Esophagus muscularis mucosa (tissue), 4 donors: ENCODE results near the gene NT5C2. TPM values are rescaled to one million over a fixed set of nuclear protein-coding genes. Genes with fewer than 3 reads are reported as not detected.

Experiments
- DNase-seq: peaks from one replicate; pipeline ENCODE4 v3.0.0-alpha.2; 2017; ENCODE audit errors: extremely low spot score
- H3K27ac ChIP-seq, 4 donors: fragments of 200-600 bp; sonication (generic); replicated peaks in 1 of 4; 1 replicate in 3 of 4; 2 replicates in 1 of 4; pipeline ENCODE4 v1.5.1; 2016 to 2019; ENCODE audit warnings: mild to moderate bottlenecking in 1 of 4
- H3K27me3 ChIP-seq, 4 donors: fragments of 200-600 bp; sonication (generic); one replicate each; pipeline versions ENCODE4 v1.5.1 to v1.6.0; 2016 to 2019
- H3K36me3 ChIP-seq, 4 donors: fragments of 200-600 bp; sonication (generic); one replicate each; pipeline ENCODE4 v1.5.1; 2016 to 2019
- H3K4me1 ChIP-seq, 4 donors: fragments of 200-600 bp; sonication (generic); one replicate each; pipeline ENCODE4 v1.5.1; 2016 to 2019
- H3K4me3 ChIP-seq, 4 donors: fragments of 200-600 bp; sonication (generic); 1 replicate in 2 of 4; 2 replicates in 2 of 4; pipeline ENCODE4 v1.5.1; 2016 to 2019; ENCODE audit warnings: mild to moderate bottlenecking in 4 of 4, moderate library complexity in 1 of 4
- H3K9me3 ChIP-seq, 4 donors: fragments of 200-600 bp; sonication (generic); 1 replicate in 3 of 4; 2 replicates in 1 of 4; pipeline ENCODE4 v1.5.1; 2016 to 2019
- CTCF ChIP-seq, 3 experiments: fragments of 200-600 bp in 2 of 3; fragments of 450-650 bp in 1 of 3; sonication (generic) in 2 of 3; IDR thresholded peaks; one replicate each; pipeline ENCODE4 v1.5.1; 2017 to 2019; ENCODE audit warnings: antibody characterized with exemption in 3 of 3, mild to moderate bottlenecking in 2 of 3, moderate library complexity in 1 of 3
- EP300 ChIP-seq: sonication (generic); formaldehyde crosslinking; IDR thresholded peaks from one replicate; pipeline ENCODE4 v1.6.1; 2017; ENCODE audit warnings: antibody characterized with exemption
- POLR2A ChIP-seq: fragments of 450-650 bp; IDR thresholded peaks from one replicate; pipeline ENCODE4 v1.6.1; 2017; ENCODE audit warnings: antibody characterized with exemption, moderate library complexity, mild to moderate bottlenecking, low read depth
- POLR2AphosphoS5 ChIP-seq, 2 donors: sonication (generic); formaldehyde crosslinking; IDR thresholded peaks; one replicate each; pipeline ENCODE4 v1.6.1; 2017; ENCODE audit warnings: antibody characterized with exemption in 2 of 2
- WGBS: methylation state at CpG from one replicate; pipeline ENCODE4 v1.1.5; 2018; 5-methylcytosine and 5-hydroxymethylcytosine counted together
- intact Hi-C: fragments of 100-400 bp; cut with DNase I; formaldehyde crosslinking; loops from one replicate; pipeline ENCODE4 v1.15.1; 2023
- total RNA-seq, 4 donors: library from RNA; depleted of rRNA; stranded (reverse); fragments of >200 nt; gene quantifications; one replicate each; pipeline versions ENCODE4 v1.1.0 to v1.2.1, GENCODE V29; 2016

The NT5C2 gene
- total RNA-seq, 4 donors from 2014 or later, result 49.3 to 85.3 (median 66.0) TPM

- no peaks in the 10 kb centered on the region for H3K4me1 ChIP-seq
- H3K36me3 ChIP-seq, result peaks cover 9 to 55% (median 30%) of the 10 kb centered on the region in 4 donors
- no peak overlapping the region for H3K27ac ChIP-seq
- H3K4me3 ChIP-seq, result no peak overlapping the region
- peak; percentile 62 for DNase-seq
- intact Hi-C loops, result loop anchor here (10.0 kb wide), 1 partner anchor 168 kb away; the partner anchor contains the start of gene RPEL1
- no peaks in the 10 kb centered on the region for H3K9me3 ChIP-seq
- WGBS, result 95% methylated on average over 21 of the region's 21 CpGs
- TF ChIP-seq POLR2A, result no peak
- no peak for TF ChIP-seq EP300
- no peak for TF ChIP-seq CTCF (IDR thresholded peaks at IDR 0.05)
- no peaks in the 10 kb centered on the region for H3K27me3 ChIP-seq
Measured at GRCh38 chr10:103077020-103077419, 116.1 kb downstream of the NT5C2 start.

- no peak for DNase-seq
- Histone ChIP-seq H3K4me1 (peaks cover 0 to 6% (median 0%) of the 10 kb centered on the region in 4 donors), H3K27me3 (no peaks in the 10 kb centered on the region), H3K27ac (no peak overlapping the region), H3K9me3 (no peaks in the 10 kb centered on the region), H3K36me3 (peaks cover 9 to 50% (median 34%) of the 10 kb centered on the region in 4 donors), H3K4me3 (no peak overlapping the region)
- intact Hi-C loops, result loop anchor here (10.0 kb wide), 1 partner anchor 172 kb away; the partner anchor contains the start of gene RPEL1
- TF ChIP-seq EP300, result no peak
- TF ChIP-seq POLR2A, result no peak
- TF ChIP-seq POLR2AphosphoS5 (IDR thresholded peaks at IDR 0.05), result no peak
- TF ChIP-seq CTCF (IDR thresholded peaks at IDR 0.05), result no peak
- 96% methylated on average over 8 of the region's 8 CpGs for WGBS
Measured at GRCh38 chr10:103072891-103073290, 120.2 kb downstream of the NT5C2 start.

GRCh38 chr10:103072276-103072675, 120.8 kb downstream of the NT5C2 start:
- H3K9me3 ChIP-seq, result no peaks in the 10 kb centered on the region
- H3K36me3 ChIP-seq, result peaks cover 9 to 47% (median 29%) of the 10 kb centered on the region in 4 donors
- intact Hi-C loops, result loop anchor here (10.0 kb wide), 1 partner anchor 173 kb away; the partner anchor contains the start of gene RPEL1
- H3K27me3 ChIP-seq, result no peaks in the 10 kb centered on the region
- H3K4me1 ChIP-seq, result peaks cover 0 to 6% (median 0%) of the 10 kb centered on the region in 4 donors
- H3K27ac ChIP-seq, result no peak overlapping the region
- H3K4me3 ChIP-seq, result no peak overlapping the region
- no peak for DNase-seq
- TF ChIP-seq EP300 (no peak), POLR2AphosphoS5 (IDR thresholded peaks at IDR 0.05) (no peak), POLR2A (no peak), CTCF (IDR thresholded peaks at IDR 0.05) (no peak)
- WGBS, result 92% methylated on average over 22 of the region's 22 CpGs

GRCh38 chr10:103069453-103070331, 123.4 kb downstream of the NT5C2 start:
- WGBS, result 40% methylated on average over 14 of the region's 16 CpGs
- TF ChIP-seq CTCF (IDR thresholded peaks at IDR 0.05), result peak; percentile 65 to 70 (median 68)
- TF ChIP-seq POLR2AphosphoS5 (IDR thresholded peaks at IDR 0.05), result no peak
- TF ChIP-seq POLR2A, result no peak
- TF ChIP-seq EP300, result no peak
- intact Hi-C loops, result loop anchor here (1.0 to 10.0 kb wide), 3 partner anchors 153 to 235 kb away; partner anchors contain the start of genes CYP17A1 and RPEL1
- no peak for DNase-seq
- H3K36me3 ChIP-seq, result peaks cover 0 to 32% (median 19%) of the 10 kb centered on the region in 4 donors
- H3K4me1 ChIP-seq, result peaks cover 0 to 6% (median 0%) of the 10 kb centered on the region in 4 donors
- H3K27ac ChIP-seq, result no peak overlapping the region
- no peaks in the 10 kb centered on the region for H3K27me3 ChIP-seq
- no peak overlapping the region for H3K4me3 ChIP-seq
- no peaks in the 10 kb centered on the region for H3K9me3 ChIP-seq
